Activated T-cell treated with anti-CD3 and anti-CD28 coated beads, Interleukin-2, amount 50 U/mL, for 4 hours (primary cell): ENCODE data around the gene SEPTIN1. TPM values are rescaled to one million over a fixed set of nuclear protein-coding genes. Genes with fewer than 3 reads are reported as not detected.
"Not testable (repeated sequence)": the region's sequence is repeated elsewhere in the genome, so short reads cannot be mapped to it uniquely, and the experiment has no call there.

ENCODE experiments used
- ATAC-seq, 2 donors: fragments of 200-7000 bp; cut with Tn5 transposase; one replicate each; pipeline ENCODE4 v1.10.0; 2021
- DNase-seq: peaks from one replicate; pipeline ENCODE4 v3.0.0-alpha.2; 2020
- H3K27me3 Mint-ChIP-seq: one replicate; pipeline ENCODE4 v1.8.0; 2021; ENCODE audit warnings: low read depth, mixed read lengths
- H3K36me3 Mint-ChIP-seq: one replicate; pipeline ENCODE4 v1.8.0; 2022; ENCODE audit warnings: mixed read lengths; ENCODE audit not compliant: insufficient read depth
- H3K4me1 Mint-ChIP-seq: one replicate; pipeline ENCODE4 v1.8.0; 2021; ENCODE audit warnings: low read depth, mixed read lengths
- H3K4me3 Mint-ChIP-seq: one replicate; pipeline ENCODE4 v1.8.0; 2021; ENCODE audit warnings: mild to moderate bottlenecking, moderate library complexity, mixed read lengths
- H3K9me3 Mint-ChIP-seq: one replicate; pipeline ENCODE4 v1.8.0; 2021; ENCODE audit warnings: mixed read lengths
- total RNA-seq, 3 donors: library from RNA; stranded (reverse); gene quantifications; one replicate each; pipeline ENCODE4 v1.2.1, GENCODE V29; 2021

Gene SEPTIN1
- total RNA-seq, 3 donors from 2014 or later, result 133 to 164 (median 152) TPM

GRCh38 chr16:30351586-30352419 is 30.6 kb downstream of the SEPTIN1 start:
- Mint-ChIP-seq H3K9me3 (no peaks in the 10 kb centered on the region), H3K4me1 (peaks cover 51% of the 10 kb centered on the region), H3K27me3 (no peaks in the 10 kb centered on the region), H3K4me3 (no peak overlapping the region), H3K36me3 (peaks cover 26% of the 10 kb centered on the region)
- no peak for DNase-seq
- no peak for ATAC-seq

DNA sequence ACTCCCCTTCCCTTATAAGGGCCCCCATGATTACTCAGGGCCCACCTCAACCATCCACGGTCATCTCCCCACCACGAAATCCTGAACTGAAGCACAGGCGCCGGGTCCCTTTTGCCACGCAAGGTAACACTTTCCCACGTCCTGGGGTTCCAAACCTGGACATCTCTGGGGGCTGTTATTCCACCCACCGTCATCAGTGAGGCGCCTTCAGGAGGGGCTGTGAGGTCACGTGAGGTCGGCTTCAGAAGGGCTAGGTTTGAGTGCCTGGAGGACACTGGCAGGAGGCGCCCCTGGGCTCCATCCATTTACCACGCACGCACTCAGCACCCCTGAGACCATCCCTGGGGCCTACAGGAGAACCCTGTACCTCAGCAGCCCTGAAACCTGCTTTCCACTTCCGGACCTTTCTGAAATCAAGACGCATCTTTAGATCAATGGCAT is 31.3 kb downstream of the SEPTIN1 start:
- H3K4me3 Mint-ChIP-seq, result no peak overlapping the region
- no peak for ATAC-seq
- H3K36me3 Mint-ChIP-seq, result peaks cover 26% of the 10 kb centered on the region

GRCh38 chr16:30350134-30350871 is 32.1 kb downstream of the SEPTIN1 start:
- H3K27me3 Mint-ChIP-seq, result no peaks in the 10 kb centered on the region
- H3K9me3 Mint-ChIP-seq, result no peaks in the 10 kb centered on the region
- H3K36me3 Mint-ChIP-seq, result peaks cover 26% of the 10 kb centered on the region
- DNase-seq, result no peak
- H3K4me1 Mint-ChIP-seq, result peaks cover 42% of the 10 kb centered on the region
- H3K4me3 Mint-ChIP-seq, result no peak overlapping the region
- ATAC-seq, result peak in 1 of 2 donors; percentile 30

More for the DNA sequence above, 31.3 kb downstream of the SEPTIN1 start:
- DNase-seq, result no peak
- Mint-ChIP-seq H3K4me1 (peaks cover 47% of the 10 kb centered on the region), H3K9me3 (no peaks in the 10 kb centered on the region), H3K27me3 (no peaks in the 10 kb centered on the region)

DNA sequence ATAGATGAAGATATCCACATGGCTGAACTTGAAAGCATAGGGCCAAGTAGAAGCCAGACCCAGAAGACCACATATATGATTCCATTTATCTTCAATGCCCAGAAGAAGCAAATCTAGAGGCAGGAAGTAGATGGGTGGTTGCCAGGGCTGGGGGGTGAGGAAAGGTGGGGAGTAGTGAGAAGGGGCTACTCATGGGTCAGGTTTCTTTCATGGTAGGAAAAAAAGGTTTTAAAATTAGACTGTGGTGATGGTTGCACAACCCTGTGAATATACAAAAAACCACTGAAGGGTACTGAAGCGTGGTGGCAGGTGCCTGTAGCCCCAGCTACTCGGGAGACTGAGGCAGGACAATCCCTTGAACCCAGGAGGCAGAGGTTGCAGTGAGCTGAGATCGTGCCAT is 32.7 kb downstream of the SEPTIN1 start:
- no peak for DNase-seq
- Mint-ChIP-seq H3K27me3 (no peaks in the 10 kb centered on the region), H3K9me3 (no peaks in the 10 kb centered on the region), H3K4me1 (peaks cover 38% of the 10 kb centered on the region), H3K4me3 (no peak overlapping the region), H3K36me3 (peaks cover 26% of the 10 kb centered on the region)
- no peak for ATAC-seq

GRCh38 chr16:30348929-30349328 is 33.4 kb downstream of the SEPTIN1 start:
- H3K4me3 Mint-ChIP-seq, result no peak overlapping the region
- ATAC-seq (no peak), DNase-seq (no peak)
- H3K36me3 Mint-ChIP-seq, result peaks cover 21% of the 10 kb centered on the region
- H3K4me1 Mint-ChIP-seq, result peaks cover 31% of the 10 kb centered on the region
- H3K27me3 Mint-ChIP-seq, result no peaks in the 10 kb centered on the region
- no peaks in the 10 kb centered on the region for H3K9me3 Mint-ChIP-seq

GRCh38 chr16:30348113-30348512 is 34.2 kb downstream of the SEPTIN1 start:
- DNase-seq (no peak), ATAC-seq (no peak)
- H3K4me1 Mint-ChIP-seq, result peaks cover 26% of the 10 kb centered on the region
- H3K27me3 Mint-ChIP-seq, result no peaks in the 10 kb centered on the region
- no peak overlapping the region for H3K4me3 Mint-ChIP-seq
- H3K36me3 Mint-ChIP-seq, result peaks cover 17% of the 10 kb centered on the region
- H3K9me3 Mint-ChIP-seq, result no peaks in the 10 kb centered on the region

DNA sequence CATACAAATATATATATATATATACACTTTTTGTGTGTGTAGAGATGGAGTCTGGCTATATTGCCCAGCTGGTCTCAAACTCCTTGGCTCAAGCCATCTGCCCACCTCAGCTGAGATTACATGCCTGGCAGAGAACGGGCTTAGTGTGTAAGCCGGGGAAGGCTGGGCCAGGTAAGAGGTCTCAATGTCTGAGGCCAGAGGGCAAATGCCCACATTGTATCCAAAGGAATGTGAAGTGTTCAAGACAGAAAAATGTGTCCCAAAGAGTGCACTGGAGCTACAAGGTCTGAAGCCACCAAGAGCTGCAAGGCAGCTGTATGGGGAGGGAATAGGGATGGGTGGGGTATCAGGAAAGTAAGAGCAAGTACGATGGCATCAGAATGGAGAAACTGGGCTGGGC is 36.1 kb downstream of the SEPTIN1 start:
- no peaks in the 10 kb centered on the region for H3K27me3 Mint-ChIP-seq
- DNase-seq (no peak), ATAC-seq (no peak)
- H3K4me3 Mint-ChIP-seq, result no peak overlapping the region
- peaks cover 17% of the 10 kb centered on the region for H3K4me1 Mint-ChIP-seq
- H3K36me3 Mint-ChIP-seq, result peaks cover 13% of the 10 kb centered on the region
- H3K9me3 Mint-ChIP-seq, result no peaks in the 10 kb centered on the region

DNA sequence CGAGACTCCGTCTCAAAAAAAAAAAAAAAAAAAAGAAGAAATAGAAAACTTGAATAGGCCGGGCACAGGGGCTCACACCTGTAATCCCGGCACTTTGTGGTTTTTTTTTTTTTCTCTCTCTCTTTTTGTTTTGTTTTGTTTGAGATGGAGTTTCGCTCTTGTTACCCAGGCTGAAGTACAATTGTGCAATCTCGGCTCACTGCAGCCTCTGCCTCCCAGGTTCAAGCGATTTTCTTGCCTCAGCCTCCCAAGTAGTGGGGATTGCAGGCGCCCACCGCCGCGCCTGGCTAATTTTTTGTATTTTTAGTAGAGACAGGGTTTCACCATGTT is 38.9 kb downstream of the SEPTIN1 start:
- not testable (repeated sequence) for H3K27me3 Mint-ChIP-seq, DNase-seq, ATAC-seq, H3K9me3 Mint-ChIP-seq, H3K36me3 Mint-ChIP-seq, H3K4me3 Mint-ChIP-seq, H3K4me1 Mint-ChIP-seq

DNA sequence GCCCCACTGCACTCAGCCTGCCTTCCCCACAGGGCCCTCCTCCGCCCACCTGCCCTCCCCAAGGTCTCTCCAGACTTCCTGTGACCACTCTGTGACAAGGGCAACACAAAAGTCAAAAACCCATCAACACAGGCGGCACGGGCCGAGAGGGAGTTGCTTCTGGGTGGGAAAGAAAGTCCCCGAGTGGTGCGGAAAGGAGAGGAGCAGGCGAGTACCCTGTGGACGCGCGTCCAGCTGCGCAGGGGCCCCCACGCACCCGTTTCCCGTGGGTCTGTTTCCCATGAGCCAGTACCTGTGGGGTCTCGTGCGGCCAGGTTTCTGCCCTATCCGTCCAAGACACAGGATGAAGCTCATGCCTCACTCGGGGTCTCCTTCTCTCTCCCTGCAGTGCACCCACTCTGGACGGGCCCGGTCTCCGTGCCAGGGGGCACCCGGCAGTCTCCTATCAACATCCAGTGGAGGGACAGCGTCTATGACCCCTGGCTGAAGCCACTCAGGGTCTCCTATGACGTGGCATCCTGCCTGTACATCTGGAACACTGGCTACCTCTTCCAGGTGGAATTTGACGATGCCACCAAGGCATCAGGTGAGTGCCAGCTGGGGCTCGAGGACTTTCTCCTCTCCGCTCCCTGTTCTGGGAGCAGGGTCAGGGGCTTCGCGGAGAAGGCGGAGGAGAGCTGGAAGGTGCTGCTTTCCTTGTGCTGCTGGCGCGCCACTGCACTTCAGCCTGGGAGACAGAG is 39.4 kb downstream of the SEPTIN1 start:
- ATAC-seq (no peak), DNase-seq (no peak)
- H3K36me3 Mint-ChIP-seq, result no peaks in the 10 kb centered on the region
- no peak overlapping the region for H3K4me3 Mint-ChIP-seq
- H3K9me3 Mint-ChIP-seq, result no peaks in the 10 kb centered on the region
- H3K4me1 Mint-ChIP-seq, result no peaks in the 10 kb centered on the region
- H3K27me3 Mint-ChIP-seq, result no peaks in the 10 kb centered on the region

DNA sequence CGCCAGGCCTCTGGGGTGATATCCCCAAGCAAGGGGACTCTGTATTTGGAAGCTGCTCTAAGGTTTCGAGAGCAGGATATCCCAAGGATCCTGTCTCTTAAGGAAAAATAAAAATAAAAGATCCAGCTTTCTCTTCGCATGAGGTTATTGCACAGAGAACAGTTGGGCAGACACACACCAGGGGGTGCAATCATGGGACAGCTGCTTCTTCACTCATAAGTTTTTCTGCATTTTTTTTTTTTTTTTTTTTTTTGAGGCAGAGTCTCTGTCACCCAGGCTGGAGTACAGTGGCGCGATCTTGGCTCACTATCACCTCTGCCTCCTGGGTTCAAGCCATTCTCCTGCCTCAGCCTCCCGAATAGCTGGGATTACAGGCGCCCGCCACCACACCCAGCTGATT is 40.4 kb downstream of the SEPTIN1 start:
- not testable (repeated sequence) for H3K27me3 Mint-ChIP-seq, ATAC-seq, H3K36me3 Mint-ChIP-seq, H3K4me1 Mint-ChIP-seq, H3K4me3 Mint-ChIP-seq, H3K9me3 Mint-ChIP-seq, DNase-seq

DNA sequence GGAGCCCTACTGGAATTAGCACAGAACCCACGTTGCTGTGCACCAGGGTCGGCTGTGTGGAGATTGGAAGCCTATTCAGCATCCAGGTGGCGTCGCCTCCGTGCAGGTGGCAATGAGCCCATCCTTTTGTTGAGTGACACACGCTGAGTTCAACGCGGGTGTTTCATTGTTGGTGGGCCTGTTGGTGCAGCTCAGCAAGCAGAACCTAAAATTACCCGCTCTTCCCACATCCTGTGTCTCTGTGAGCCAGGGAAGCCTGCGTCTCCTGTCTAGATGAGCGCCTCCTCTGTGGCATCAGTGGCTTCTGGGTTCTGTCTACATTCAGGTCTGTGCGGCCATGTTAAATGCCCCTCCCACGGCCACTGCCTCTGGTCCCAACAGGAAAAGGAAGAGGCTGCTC is 41.7 kb downstream of the SEPTIN1 start:
- Mint-ChIP-seq H3K4me3 (no peak overlapping the region), H3K9me3 (no peaks in the 10 kb centered on the region), H3K36me3 (no peaks in the 10 kb centered on the region), H3K27me3 (no peaks in the 10 kb centered on the region), H3K4me1 (peaks cover 9% of the 10 kb centered on the region)
- no peak for DNase-seq
- no peak for ATAC-seq

- DNase-seq, H3K27me3 Mint-ChIP-seq, H3K4me3 Mint-ChIP-seq, ATAC-seq, H3K9me3 Mint-ChIP-seq, H3K36me3 Mint-ChIP-seq: not testable (repeated sequence)
- H3K4me1 Mint-ChIP-seq, result peaks cover 12% of the 10 kb centered on the region
Observed at GRCh38 chr16:30338715-30339114, 43.6 kb downstream of the SEPTIN1 start.

- H3K4me1 Mint-ChIP-seq, result peaks cover 13% of the 10 kb centered on the region
- not testable (repeated sequence) for DNase-seq, H3K36me3 Mint-ChIP-seq, H3K27me3 Mint-ChIP-seq, ATAC-seq, H3K9me3 Mint-ChIP-seq, H3K4me3 Mint-ChIP-seq
Observed at GRCh38 chr16:30337964-30338357, 44.4 kb downstream of the SEPTIN1 start.

GRCh38 chr16:30335598-30336474 is 46.5 kb downstream of the SEPTIN1 start:
- DNase-seq (no peak), ATAC-seq (peak; percentile 0 to 1)
- H3K4me3 Mint-ChIP-seq, result peak overlapping the region; percentile 83
- no peaks in the 10 kb centered on the region for H3K36me3 Mint-ChIP-seq
- H3K4me1 Mint-ChIP-seq, result peaks cover 22% of the 10 kb centered on the region
- H3K9me3 Mint-ChIP-seq, result no peaks in the 10 kb centered on the region
- no peaks in the 10 kb centered on the region for H3K27me3 Mint-ChIP-seq
